RWPE1 (cell line): ENCODE data around the gene CD79B.

Experiments used
- CTCF ChIA-PET: fragments of 350-600 bp; sonication (Branson Sonifier 250); formaldehyde crosslinking; extraction: SDS; loops from one replicate; lab custom pipeline; 2021; lab: Yijun Ruan, JAX
- POLR2A ChIA-PET: fragments of 400-600 bp; formaldehyde crosslinking; extraction: SDS; loops from one replicate; lab custom pipeline; 2020; ENCODE audit warnings: antibody characterized with exemption; ENCODE audit not compliant: low non-redundant PET; lab: Yijun Ruan, JAX
- DNase-seq: peaks from one replicate; pipeline ENCODE4 v3.0.0; 2012; ENCODE audit warnings: low spot score
- H3K27ac ChIP-seq: fragments of 450-650 bp; 2 replicates; pipeline ENCODE4 v1.5.1; 2017
- CTCF ChIP-seq: fragments of 450-650 bp; conservative IDR thresholded peaks from 2 replicates; pipeline ENCODE4 v1.5.1; 2017; ENCODE audit warnings: low read depth, mild to moderate bottlenecking

CD79B gene

GRCh38 chr17:63942309-63942985 is 10.3 kb upstream of the CD79B start:
- no peak overlapping the region for H3K27ac ChIP-seq
- POLR2A ChIA-PET = no interaction called here
- CTCF ChIA-PET = no interaction called here
- TF ChIP-seq CTCF = no peak
- no peak for DNase-seq

GRCh38 chr17:63941751-63942150 is 9.6 kb upstream of the CD79B start:
- no peak for DNase-seq
- TF ChIP-seq CTCF = no peak
- ChIA-PET CTCF (no interaction called here), POLR2A (no interaction called here)
- H3K27ac ChIP-seq = no peak overlapping the region

- ChIA-PET CTCF (interaction anchor here (0.8 kb wide), 1 partner anchor 92 kb away, joined by 4 read pairs; no protein-coding TSS in a partner anchor), POLR2A (no interaction called here)
- H3K27ac ChIP-seq = no peak overlapping the region
- no peak for TF ChIP-seq CTCF
- no peak for DNase-seq
These were observed 9.0 kb upstream of the CD79B start for GRCh38 chr17:63941162-63941561.

- ChIA-PET CTCF (interaction anchor here (0.6 to 0.8 kb wide), 2 partner anchors 85 to 92 kb away, joined by 3 to 4 read pairs; no protein-coding TSS in a partner anchor), POLR2A (no interaction called here)
- H3K27ac ChIP-seq = no peak overlapping the region
- DNase-seq = no peak
- TF ChIP-seq CTCF = no peak
These were observed 8.5 kb upstream of the CD79B start for GRCh38 chr17:63940584-63940983.

GRCh38 chr17:63939884-63940283 is 7.8 kb upstream of the CD79B start:
- TF ChIP-seq CTCF = no peak
- ChIA-PET POLR2A (no interaction called here), CTCF (interaction anchor here (0.6 kb wide), 1 partner anchor 9 kb away, joined by 3 read pairs; no protein-coding TSS in a partner anchor)
- no peak overlapping the region for H3K27ac ChIP-seq
- DNase-seq = no peak

GRCh38 chr17:63939401-63939800 is 7.3 kb upstream of the CD79B start:
- POLR2A ChIA-PET = no interaction called here
- DNase-seq = no peak
- no peak overlapping the region for H3K27ac ChIP-seq
- no peak for TF ChIP-seq CTCF
- CTCF ChIA-PET = interaction anchor here (0.6 kb wide), 1 partner anchor 9 kb away, joined by 3 read pairs; no protein-coding TSS in a partner anchor
